Lower lobe of right lung (tissue), 2 donors: Measurements from ENCODE around the gene TMED9. TPM values are rescaled to one million over a fixed set of nuclear protein-coding genes. Genes with fewer than 3 reads are reported as not detected.

Experiments
- ATAC-seq, 2 donors: fragments of 200-7000 bp; cut with Tn5 transposase; one replicate each; pipeline ENCODE4 v1.9.1; 2020 to 2022; ENCODE audit warnings: mild to moderate bottlenecking in 2 of 2, moderate library complexity in 2 of 2
- DNase-seq: peaks from one replicate; pipeline ENCODE4 v3.0.0-alpha.2; 2020
- H3K27ac ChIP-seq: fragments of 200-600 bp; one replicate; pipeline ENCODE4 v1.8.0; 2022
- H3K27me3 ChIP-seq: fragments of 200-600 bp; one replicate; pipeline ENCODE4 v1.8.0; 2022; ENCODE audit warnings: low read depth
- H3K36me3 ChIP-seq: fragments of 200-600 bp; one replicate; pipeline ENCODE4 v1.8.0; 2022; ENCODE audit warnings: mild to moderate bottlenecking
- H3K4me1 ChIP-seq: fragments of 200-600 bp; one replicate; pipeline ENCODE4 v1.8.0; 2022
- H3K4me3 ChIP-seq: fragments of 200-600 bp; one replicate; pipeline ENCODE4 v1.8.0; 2022; ENCODE audit warnings: mild to moderate bottlenecking
- H3K9me3 ChIP-seq: fragments of 200-600 bp; one replicate; pipeline ENCODE4 v1.8.0; 2022
- CTCF ChIP-seq: fragments of 200-600 bp; IDR thresholded peaks from one replicate; pipeline ENCODE4 v1.8.0; 2022; ENCODE audit warnings: antibody characterized with exemption, mild to moderate bottlenecking
- intact Hi-C: fragments of 100-400 bp; cut with DNase I; formaldehyde crosslinking; loops from one replicate; pipeline ENCODE4 v1.11.0; 2022
- total RNA-seq: library from RNA; stranded (reverse); fragmentation: NEBNext Ultra II Directional; extraction: Animal tissue kit (Norgen Biotek cat#: 25700); gene quantifications from one replicate; pipeline ENCODE4 v1.2.1, GENCODE V29; 2021
- donor health status: DM: no; HTN: yes; CAD: no; lungs with severe emphysema.

Gene TMED9
- total RNA-seq, 1 donor from 2014 or later, result 132 TPM

- no peak for DNase-seq
- Histone ChIP-seq H3K4me1 (peaks cover 69% of the 10 kb centered on the region), H3K27ac (no peak overlapping the region), H3K9me3 (no peaks in the 10 kb centered on the region), H3K27me3 (no peaks in the 10 kb centered on the region), H3K4me3 (no peak overlapping the region), H3K36me3 (peaks cover 18% of the 10 kb centered on the region)
- intact Hi-C loops, result no loop called here
- ATAC-seq, result no peak
- no peak for TF ChIP-seq CTCF
These were observed 43.5 kb upstream of the TMED9 start for GRCh38 chr5:177548495-177548894.

- peaks cover 70% of the 10 kb centered on the region for H3K4me1 ChIP-seq
- peaks cover 18% of the 10 kb centered on the region for H3K36me3 ChIP-seq
- intact Hi-C loops, result no loop called here
- H3K27ac ChIP-seq, result no peak overlapping the region
- ATAC-seq (no peak), DNase-seq (no peak)
- no peak for TF ChIP-seq CTCF
- H3K4me3 ChIP-seq, result no peak overlapping the region
- no peaks in the 10 kb centered on the region for H3K27me3 ChIP-seq
- H3K9me3 ChIP-seq, result no peaks in the 10 kb centered on the region
These were observed 41.9 kb upstream of the TMED9 start for GRCh38 chr5:177550122-177550521.

- Histone ChIP-seq H3K36me3 (peaks cover 18% of the 10 kb centered on the region), H3K4me1 (peaks cover 48% of the 10 kb centered on the region), H3K9me3 (no peaks in the 10 kb centered on the region), H3K27ac (peak overlapping the region; percentile 84), H3K4me3 (peak overlapping the region; percentile 96), H3K27me3 (no peaks in the 10 kb centered on the region)
- no peak for ATAC-seq
- no peak for TF ChIP-seq CTCF
- intact Hi-C loops, result no loop called here
- no peak for DNase-seq
These were observed 39.1 kb upstream of the TMED9 start for GRCh38 chr5:177552839-177553455.

- Histone ChIP-seq H3K4me1 (peaks cover 39% of the 10 kb centered on the region), H3K27me3 (no peaks in the 10 kb centered on the region), H3K36me3 (peaks cover 18% of the 10 kb centered on the region), H3K27ac (peak overlapping the region; percentile 84), H3K4me3 (peak overlapping the region; percentile 96), H3K9me3 (no peaks in the 10 kb centered on the region)
- DNase-seq (peak; percentile 69), ATAC-seq (peak; percentile 63 to 68)
- intact Hi-C loops, result no loop called here
- no peak for TF ChIP-seq CTCF
These were observed 38.2 kb upstream of the TMED9 start for GRCh38 chr5:177553671-177554429.

- H3K4me1 ChIP-seq, result peaks cover 33% of the 10 kb centered on the region
- peak; percentile 37 for TF ChIP-seq CTCF
- DNase-seq, result peak; percentile 96
- no peaks in the 10 kb centered on the region for H3K27me3 ChIP-seq
- intact Hi-C loops, result no loop called here
- peak; percentile 97 for ATAC-seq
- H3K4me3 ChIP-seq, result peak within 1 kb of the TSS; percentile 96
- peaks cover 14% of the 10 kb centered on the region for H3K36me3 ChIP-seq
- H3K27ac ChIP-seq, result peak within 1 kb of the TSS; percentile 84
- no peaks in the 10 kb centered on the region for H3K9me3 ChIP-seq
These were observed 37.4 kb upstream of the TMED9 start, which contains the start of gene FAM193B for GRCh38 chr5:177554474-177555111. FAM193B (minus strand) TSS chr5:177554563; CDS start chr5:177554458, 105 bp downstream.
